ENCODE data around the gene ERCC5. TPM values are rescaled to one million over a fixed set of nuclear protein-coding genes. Genes with fewer than 3 reads are reported as not detected.

The ERCC5 gene
- total RNA-seq (100 to 1,000 TPM in 2 of 7 donors, 10 to 100 TPM in 5; 55.1 to 101 (median 76.6) TPM), polyA plus RNA-seq (100 to 1,000 TPM in 1 of 3 donors, 10 to 100 TPM in 2; 58.0 to 123 (median 64.7) TPM)
- long read RNA-seq, donor 1, full-length matches to known transcripts = 3 of 3 reads
- long read RNA-seq, donor 1, partial matches to known transcripts = 0 of 3 reads
- long read RNA-seq, donor 1, other reads (novel, unspliced or antisense) = 0 of 3 reads
- long read RNA-seq, donor 2, full-length matches to known transcripts = 5 of 5 reads
- long read RNA-seq, donor 2, partial matches to known transcripts = 0 of 5 reads
- long read RNA-seq, donor 2, other reads (novel, unspliced or antisense) = 0 of 5 reads

GRCh38 chr13:102845630-102846260 is at the start of gene ERCC5:
Gene ERCC5 (plus strand): TSS chr13:102846032. CDS start chr13:102846267, 235 bp downstream.
- H3K36me3 ChIP-seq = peaks cover 0 to 13% (median 5%) of the 10 kb centered on the region in 6 donors
- H3K4me3 ChIP-seq = peak within 1 kb of the TSS; percentile 84 to 97 (median 93)
- intact Hi-C loops (cut with DNase I; ENCODE audit: low total_unique reads) = loop anchor here (5.0 kb wide), 2 partner anchors 248 to 263 kb away; partner anchors contain the start of gene TPP2
- H3K27me3 ChIP-seq (replicated peaks in 1 of 7) = no peaks in the 10 kb centered on the region
- TF ChIP-seq, protein P1, sequence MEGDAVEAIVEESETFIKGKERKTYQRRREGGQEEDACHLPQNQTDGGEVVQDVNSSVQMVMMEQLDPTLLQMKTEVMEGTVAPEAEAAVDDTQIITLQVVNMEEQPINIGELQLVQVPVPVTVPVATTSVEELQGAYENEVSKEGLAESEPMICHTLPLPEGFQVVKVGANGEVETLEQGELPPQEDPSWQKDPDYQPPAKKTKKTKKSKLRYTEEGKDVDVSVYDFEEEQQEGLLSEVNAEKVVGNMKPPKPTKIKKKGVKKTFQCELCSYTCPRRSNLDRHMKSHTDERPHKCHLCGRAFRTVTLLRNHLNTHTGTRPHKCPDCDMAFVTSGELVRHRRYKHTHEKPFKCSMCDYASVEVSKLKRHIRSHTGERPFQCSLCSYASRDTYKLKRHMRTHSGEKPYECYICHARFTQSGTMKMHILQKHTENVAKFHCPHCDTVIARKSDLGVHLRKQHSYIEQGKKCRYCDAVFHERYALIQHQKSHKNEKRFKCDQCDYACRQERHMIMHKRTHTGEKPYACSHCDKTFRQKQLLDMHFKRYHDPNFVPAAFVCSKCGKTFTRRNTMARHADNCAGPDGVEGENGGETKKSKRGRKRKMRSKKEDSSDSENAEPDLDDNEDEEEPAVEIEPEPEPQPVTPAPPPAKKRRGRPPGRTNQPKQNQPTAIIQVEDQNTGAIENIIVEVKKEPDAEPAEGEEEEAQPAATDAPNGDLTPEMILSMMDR (IDR thresholded peaks at IDR 0.05 in 8 of 11, conservative IDR thresholded peaks at IDR 0.05 in 3 of 11) = peak in 3 of 11 experiments; percentile 17 to 18 (median 17)
- peak; percentile 97 to 99 (median 98) for TF ChIP-seq POLR2AphosphoS5 (IDR thresholded peaks at IDR 0.05)
- TF ChIP-seq POLR2A (IDR thresholded peaks at IDR 0.05) = peak in 2 of 3 donors; percentile 64 to 79
- 0 to 1% (median 0%) methylated on average over 28 to 49 of the region's 49 CpGs for WGBS, 5 donors
- no peaks in the 10 kb centered on the region for H3K9me3 ChIP-seq
- DNase-seq = peak; percentile 96
- H3K27ac ChIP-seq = peak within 1 kb of the TSS; percentile 94 to 100 (median 98)
- H3K4me1 ChIP-seq = peaks cover 21 to 52% (median 44%) of the 10 kb centered on the region in 6 donors

GRCh38 chr13:102798581-102799425 is 47.0 kb upstream of the ERCC5 start, which contains the start of the genes BIVM and POGLUT2:
Gene BIVM (plus strand): TSS chr13:102799119. CDS start chr13:102807268, 8,149 bp downstream.
Gene POGLUT2 (minus strand): TSS chr13:102798976. CDS start chr13:102798670, 306 bp downstream.
- Histone ChIP-seq H3K4me3 (peak within 1 kb of the TSS; percentile 69 to 89 (median 82)), H3K27me3 (replicated peaks in 1 of 7) (peaks cover 0 to 22% (median 12%) of the 10 kb centered on the region in 7 donors), H3K27ac (peak within 1 kb of the TSS; percentile 58 to 86 (median 84)), H3K9me3 (no peaks in the 10 kb centered on the region), H3K4me1 (peaks cover 17 to 63% (median 43%) of the 10 kb centered on the region in 6 donors), H3K36me3 (no peaks in the 10 kb centered on the region)
- TF ChIP-seq, protein P1 (IDR thresholded peaks at IDR 0.05 in 8 of 11, conservative IDR thresholded peaks at IDR 0.05 in 3 of 11) = no peak
- TF ChIP-seq POLR2AphosphoS5 (IDR thresholded peaks at IDR 0.05) (peak; percentile 39 to 73 (median 70)), POLR2A (IDR thresholded peaks at IDR 0.05) (no peak)
- intact Hi-C loops (cut with DNase I; ENCODE audit: low total_unique reads) = no loop called here
- DNase-seq = peak; percentile 88
- WGBS, 5 donors = 0 to 1% (median 1%) methylated on average over 48 to 72 of the region's 72 CpGs

- TF ChIP-seq, protein P1 (IDR thresholded peaks at IDR 0.05 in 8 of 11, conservative IDR thresholded peaks at IDR 0.05 in 3 of 11) = no peak
- TF ChIP-seq POLR2A (IDR thresholded peaks at IDR 0.05) (no peak), POLR2AphosphoS5 (IDR thresholded peaks at IDR 0.05) (no peak)
- Histone ChIP-seq H3K36me3 (no peaks in the 10 kb centered on the region), H3K9me3 (no peaks in the 10 kb centered on the region), H3K4me1 (peaks cover 17 to 66% (median 43%) of the 10 kb centered on the region in 6 donors), H3K27ac (peak overlapping the region; percentile 58 to 86 (median 84)), H3K27me3 (replicated peaks in 1 of 7) (peaks cover 0 to 22% (median 12%) of the 10 kb centered on the region in 7 donors), H3K4me3 (peak overlapping the region; percentile 69 to 89 (median 82))
- 0 to 2% (median 0%) methylated on average over 42 to 69 of the region's 69 CpGs for WGBS, 5 donors
- intact Hi-C loops (cut with DNase I; ENCODE audit: low total_unique reads) = no loop called here
- peak; percentile 84 for DNase-seq
These were observed 46.2 kb upstream of the ERCC5 start for GRCh38 chr13:102799426-102800144.

Data from spleen (tissue), 13 donors.